Cardiac atrium fibroblast (primary cell): Measurements from ENCODE around the gene PTPA. TPM values are rescaled to one million over a fixed set of nuclear protein-coding genes. Genes with fewer than 3 reads are reported as not detected.

Experiments used
- total RNA-seq: library from RNA; depleted of rRNA; stranded (reverse); fragments of >200 nt; gene quantifications from 2 replicates; pipeline ENCODE4 v1.2.3, GENCODE V29; 2015

Gene PTPA
- 141 and 146 TPM in 2 replicates for total RNA-seq

GRCh38 chr9:129110740-129111527 lies at the start of gene PTPA, which contains the start of gene CRAT:
Gene PTPA, plus strand, starts transcription at chr9:129111415. Its CDS starts 186 bp downstream, at chr9:129111601.
Gene CRAT, minus strand, starts transcription at chr9:129110793. Its CDS starts 284 bp downstream, at chr9:129110509.

GRCh38 chr9:129080601-129081387 lies 30.4 kb upstream of the PTPA start, which contains the start of gene DOLPP1:
Gene DOLPP1, plus strand, starts transcription at chr9:129081111. Its CDS starts 21 bp downstream, at chr9:129081132.

GRCh38 chr9:129177791-129178567 lies 66.8 kb downstream of the PTPA start, which contains the start of gene IER5L:
Gene IER5L, minus strand, starts transcription at chr9:129178261. Its CDS starts 209 bp downstream, at chr9:129178052.

Other genes starting within 250 kb of the PTPA start
- gene KYAT1, start 229.5 kb upstream of the PTPA start, total RNA-seq: 2.9 and 5.2 TPM in 2 replicates
- 41.9 and 45.4 TPM in 2 replicates for gene LRRC8A, start 229.3 kb upstream of the PTPA start, total RNA-seq
- 16.2 and 22.2 TPM in 2 replicates for gene PHYHD1, start 190.4 kb upstream of the PTPA start, total RNA-seq
- gene DOLK, start 163.8 kb upstream of the PTPA start, total RNA-seq: 28.3 and 29.3 TPM in 2 replicates
- gene NUP188, start 163.7 kb upstream of the PTPA start, total RNA-seq: 26.5 and 33.2 TPM in 2 replicates
- gene SH3GLB2, start 83.1 kb upstream of the PTPA start, total RNA-seq: 32.7 and 36.5 TPM in 2 replicates
- 16.6 and 31.9 TPM in 2 replicates for gene MIGA2, start 74.8 kb upstream of the PTPA start, total RNA-seq
- gene DOLPP1, start 30.3 kb upstream of the PTPA start, total RNA-seq: 10.3 and 11.2 TPM in 2 replicates
- gene CRAT, start 622 bp upstream of the PTPA start, total RNA-seq: 49.8 and 54.1 TPM in 2 replicates
- gene IER5L, start 66.8 kb downstream of the PTPA start, total RNA-seq: 55.6 and 58.3 TPM in 2 replicates